OCI-LY3 (cell line): ENCODE measurements around the gene CREBBP.

Experiments
- CTCF ChIP-seq: fragments of 200-600, 300-600 bp; sonication (generic); IDR thresholded peaks from 2 replicates; pipeline ENCODE4 v1.5.1; 2014; ENCODE audit warnings: antibody characterized with exemption, low read length, low read depth
- EZH2phosphoT487 ChIP-seq: fragments of 200-600 bp; shearing (Covaris generic); IDR thresholded peaks from 2 replicates; pipeline ENCODE4 v1.6.1; 2018; ENCODE audit warnings: antibody characterized with exemption, mixed run types, low read depth

GRCh38 chr16:3839402-3840184 is 40.9 kb downstream of the CREBBP start:
- TF ChIP-seq CTCF (no peak), EZH2phosphoT487 (no peak)
